Measurements from ENCODE around the gene HTRA2. TPM values are rescaled to one million over a fixed set of nuclear protein-coding genes. Genes with fewer than 3 reads are reported as not detected.
A peak's percentile ranks its signal among the peaks of the same experiment; 100 is the strongest.

Gene HTRA2
- total RNA-seq, 1 experiment from 2014 or later: 24.9 TPM

DNA sequence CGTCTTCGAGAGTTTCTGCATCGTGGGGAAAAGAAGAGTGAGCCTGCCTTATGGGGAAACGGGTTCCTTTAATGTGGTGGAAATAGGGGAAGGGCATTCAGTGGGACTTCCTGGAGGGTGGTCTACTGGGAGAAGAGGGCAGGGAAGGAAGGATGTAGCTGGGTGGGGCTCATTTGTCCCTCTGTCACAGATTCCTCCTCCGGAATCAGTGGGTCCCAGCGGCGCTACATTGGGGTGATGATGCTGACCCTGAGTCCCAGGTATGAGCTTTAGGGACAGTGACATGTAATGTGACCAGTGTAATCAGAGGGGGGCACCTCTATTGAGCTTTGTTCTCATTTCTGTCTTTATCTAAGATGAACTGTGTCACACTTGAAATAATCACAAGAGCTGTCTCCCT, 1.9 kb downstream of the HTRA2 start:
- Histone ChIP-seq H2BK20ac (ENCODE audit: low read depth, low read length, poor library complexity, severe bottlenecking) (no peak overlapping the region), H4K20me1 (ENCODE audit: control insufficient read depth, insufficient read depth, insufficient read length) (no peaks in the 10 kb centered on the region), H3K4me1 (ENCODE audit: insufficient read depth, low read length) (peaks cover 4% of the 10 kb centered on the region; the same call in 1 of the 2 replicates), H2BK12ac (ENCODE audit: insufficient read length, low read depth, low read length) (no peak overlapping the region), H3K4ac (ENCODE audit: low read depth, low read length) (no peak overlapping the region), H3K9me3 (ENCODE audit: control insufficient read depth, low read depth, low read length) (no peaks in the 10 kb centered on the region), H2AK5ac (ENCODE audit: insufficient read length, low read length) (no peak overlapping the region), H3K79me2 (ENCODE audit: insufficient read depth, low read length) (peaks cover 4% of the 10 kb centered on the region; the same call in 1 of the 2 replicates), H3K23ac (ENCODE audit: insufficient read length, low read depth, low read length) (no peak overlapping the region), H3K27me3 (ENCODE audit: insufficient read depth, low read length) (no peaks in the 10 kb centered on the region), H3T11ph (ENCODE audit: low read length) (no peak overlapping the region), H2BK15ac (ENCODE audit: low read depth, low read length) (no peak overlapping the region), H2BK120ac (ENCODE audit: low read depth, low read length, poor library complexity, severe bottlenecking) (no peak overlapping the region), H3K27ac (ENCODE audit: insufficient read length, low read depth, low read length) (no peak overlapping the region), H3K79me1 (ENCODE audit: insufficient read depth, low read depth, low read length, poor library complexity, severe bottlenecking) (peaks cover 4% of the 10 kb centered on the region), H3K56ac (ENCODE audit: insufficient read length, low read depth, low read length) (no peak overlapping the region), H3K18ac (ENCODE audit: insufficient read length, low read depth, low read length) (no peak overlapping the region), H4K91ac (ENCODE audit: insufficient read length, low read depth, low read length) (no peak overlapping the region), H3K23me2 (ENCODE audit: insufficient read length, low read depth, low read length, poor library complexity, severe bottlenecking) (peaks cover 15% of the 10 kb centered on the region), H2AFZ (ENCODE audit: low read length) (no peak overlapping the region), H3K14ac (ENCODE audit: insufficient read depth, low read length) (no peak overlapping the region), H3K9ac (ENCODE audit: extremely low read depth, insufficient read length, low read length) (no peak overlapping the region), H4K8ac (replicated peaks; ENCODE audit: insufficient read length, low read depth, low read length) (no peak overlapping the region), H2BK5ac (ENCODE audit: insufficient read length, low read length) (no peak overlapping the region), H3K4me2 (ENCODE audit: insufficient read depth, insufficient read length, low read length) (no peak overlapping the region), H4K5ac (ENCODE audit: insufficient read length, low read depth, low read length) (no peak overlapping the region)
- no CpG with 5 or more reads among the region's 7 CpGs for WGBS (ENCODE audit: extremely low coverage, insufficient read length, low lambda C conversion rate)
- peaks cover 14 to 17% of the 10 kb centered on the region in 2 experiments for H3K4me1 Mint-ChIP-seq
- H3K36me3 Mint-ChIP-seq (ENCODE audit: insufficient read depth in 1 of 3, low read depth in 3 of 3): peaks cover 22 to 56% (median 40%) of the 10 kb centered on the region in 3 experiments
- TF ChIP-seq, protein P1, sequence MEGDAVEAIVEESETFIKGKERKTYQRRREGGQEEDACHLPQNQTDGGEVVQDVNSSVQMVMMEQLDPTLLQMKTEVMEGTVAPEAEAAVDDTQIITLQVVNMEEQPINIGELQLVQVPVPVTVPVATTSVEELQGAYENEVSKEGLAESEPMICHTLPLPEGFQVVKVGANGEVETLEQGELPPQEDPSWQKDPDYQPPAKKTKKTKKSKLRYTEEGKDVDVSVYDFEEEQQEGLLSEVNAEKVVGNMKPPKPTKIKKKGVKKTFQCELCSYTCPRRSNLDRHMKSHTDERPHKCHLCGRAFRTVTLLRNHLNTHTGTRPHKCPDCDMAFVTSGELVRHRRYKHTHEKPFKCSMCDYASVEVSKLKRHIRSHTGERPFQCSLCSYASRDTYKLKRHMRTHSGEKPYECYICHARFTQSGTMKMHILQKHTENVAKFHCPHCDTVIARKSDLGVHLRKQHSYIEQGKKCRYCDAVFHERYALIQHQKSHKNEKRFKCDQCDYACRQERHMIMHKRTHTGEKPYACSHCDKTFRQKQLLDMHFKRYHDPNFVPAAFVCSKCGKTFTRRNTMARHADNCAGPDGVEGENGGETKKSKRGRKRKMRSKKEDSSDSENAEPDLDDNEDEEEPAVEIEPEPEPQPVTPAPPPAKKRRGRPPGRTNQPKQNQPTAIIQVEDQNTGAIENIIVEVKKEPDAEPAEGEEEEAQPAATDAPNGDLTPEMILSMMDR (conservative IDR thresholded peaks at IDR 0.05): no peak
- no peaks in the 10 kb centered on the region; a peak in 1 of 5 replicates for H3K9me3 Mint-ChIP-seq
- no peak overlapping the region for H3K27ac Mint-ChIP-seq
- DNase-seq: no peak
- H3K27me3 Mint-ChIP-seq (ENCODE audit: low read depth): peaks cover 2% of the 10 kb centered on the region; the same call in 1 of the 2 replicates
- H3K4me3 Mint-ChIP-seq: peak overlapping the region in 1 of 2 experiments; percentile 9; a peak in 1 of 5 replicates
